HG03457 (cell line): ENCODE data around the gene CAMTA1.

Experiments used
- ATAC-seq: cut with Tn5 transposase; IDR thresholded peaks from one replicate; pipeline ENCODE4 v1.9.1; 2021; ENCODE audit warnings: moderate number of reproducible peaks; ENCODE audit not compliant: unreplicated experiment

Gene CAMTA1

DNA sequence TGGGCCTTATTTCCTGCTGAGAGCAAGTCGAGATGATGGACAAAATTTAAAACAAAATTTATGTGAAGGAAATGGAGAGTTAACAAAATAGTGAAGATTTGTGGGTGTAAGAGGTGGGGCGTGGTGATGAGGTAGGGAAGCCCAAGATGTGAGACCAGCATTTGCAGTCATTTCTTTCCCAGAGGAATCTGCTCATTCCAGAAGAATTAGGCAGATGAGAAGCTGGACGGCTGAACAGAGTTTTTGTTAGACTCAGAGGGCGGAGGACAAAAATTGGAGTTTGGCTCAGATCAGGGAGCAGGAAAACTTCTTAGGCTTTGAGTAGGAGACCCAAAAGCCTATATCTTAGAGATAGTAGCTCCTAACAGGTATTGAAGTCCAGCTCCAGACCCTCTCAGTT, 65.3 kb downstream of the CAMTA1 start:
- ATAC-seq = no peak

GRCh38 chr1:6852136-6852890, 67.1 kb downstream of the CAMTA1 start:
- no peak for ATAC-seq

GRCh38 chr1:6854166-6854565, 68.9 kb downstream of the CAMTA1 start:
- ATAC-seq = no peak

- ATAC-seq = no peak
Observed at GRCh38 chr1:6857831-6858230, 72.6 kb downstream of the CAMTA1 start.

DNA sequence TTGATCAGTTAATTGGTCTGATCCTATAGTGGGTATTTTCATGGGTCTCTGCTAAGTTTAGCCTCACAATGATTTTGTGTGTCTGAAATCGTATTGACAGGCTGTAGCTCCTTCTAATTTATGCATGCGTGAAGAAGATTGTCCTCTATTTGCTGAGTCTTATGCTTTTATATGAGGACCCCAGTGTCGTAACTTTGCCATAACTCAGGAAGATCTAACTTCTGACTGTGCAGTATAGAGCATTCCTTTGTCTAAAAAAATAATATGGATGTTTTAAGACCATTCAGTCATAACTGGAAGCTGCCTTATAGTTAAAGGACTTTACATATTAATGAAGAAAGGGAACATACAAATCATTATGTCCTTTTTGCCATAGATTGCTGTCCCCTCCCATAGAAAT, 73.3 kb downstream of the CAMTA1 start:
- ATAC-seq = no peak

- ATAC-seq = no peak
Observed at GRCh38 chr1:6859415-6860343, 74.4 kb downstream of the CAMTA1 start.

DNA sequence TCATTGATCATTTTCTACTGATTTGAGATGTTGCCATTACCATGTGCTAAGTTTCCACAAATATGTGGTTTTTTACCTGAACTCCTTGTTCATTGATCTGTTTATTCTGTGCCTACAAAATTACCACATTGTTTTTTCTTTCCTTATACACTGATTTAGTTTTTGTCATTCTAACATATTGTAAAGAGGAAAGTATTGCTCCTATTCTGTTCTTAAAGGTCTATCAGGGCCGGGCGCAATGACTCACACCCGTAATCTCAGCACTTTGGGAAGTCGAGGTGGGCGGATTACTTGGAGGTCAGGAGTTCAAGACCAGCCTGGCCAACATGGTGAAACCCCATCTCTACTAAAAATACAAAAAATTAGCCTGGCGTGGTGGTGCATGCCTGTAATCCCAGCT, 75.1 kb downstream of the CAMTA1 start:
- no peak for ATAC-seq

DNA sequence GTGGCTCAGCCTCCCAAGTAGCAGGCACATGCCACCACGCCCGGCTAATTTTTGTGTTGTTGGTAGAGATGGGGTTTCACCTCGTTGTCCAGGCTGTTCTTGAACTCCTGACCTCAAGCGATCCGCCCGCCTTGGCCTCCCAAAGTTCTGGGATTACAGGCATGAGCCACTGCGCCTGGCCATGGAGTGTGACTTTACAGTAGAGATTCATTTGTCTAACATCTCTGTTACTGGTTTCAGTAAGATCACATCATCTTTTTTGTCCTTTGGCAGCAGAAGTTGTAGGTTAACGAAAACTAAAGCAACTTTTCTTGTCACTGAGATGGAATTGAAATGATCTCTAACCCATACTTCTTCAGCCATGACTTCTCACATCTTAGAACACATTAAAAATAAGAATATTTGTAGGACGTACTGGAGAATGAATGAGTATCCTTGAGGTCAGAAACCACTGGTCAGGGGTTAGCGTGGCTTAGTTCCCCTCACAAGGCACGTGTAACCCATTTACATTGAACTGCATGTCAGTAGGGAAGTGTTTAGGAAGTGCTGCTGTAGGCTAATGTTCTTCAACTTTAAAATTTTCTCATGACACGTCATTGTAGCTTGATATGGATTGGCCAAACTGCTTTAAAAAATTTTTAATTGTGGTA, 75.9 kb downstream of the CAMTA1 start:
- no peak for ATAC-seq

DNA sequence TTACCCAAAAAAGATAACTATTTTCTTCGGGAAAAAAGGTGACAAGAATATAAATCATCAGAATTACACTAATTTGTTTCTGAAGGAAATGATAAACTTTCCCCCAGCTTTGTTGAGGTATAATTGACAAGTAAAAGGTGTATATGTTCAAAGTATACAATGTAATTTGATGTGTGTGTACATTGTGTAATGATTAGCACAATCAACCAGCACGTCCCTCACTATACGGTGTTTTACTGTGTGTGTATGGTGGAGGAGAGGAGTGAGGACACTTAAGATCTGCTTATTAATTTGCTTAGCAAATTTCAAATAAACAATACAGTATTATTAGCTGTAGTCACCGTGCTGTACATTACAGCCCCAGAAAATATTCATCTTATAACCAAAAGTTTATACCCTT, 77.7 kb downstream of the CAMTA1 start:
- ATAC-seq = no peak

GRCh38 chr1:6864166-6864565, 78.9 kb downstream of the CAMTA1 start:
- ATAC-seq = no peak

GRCh38 chr1:6866825-6867224, 81.6 kb downstream of the CAMTA1 start:
- ATAC-seq = no peak

DNA sequence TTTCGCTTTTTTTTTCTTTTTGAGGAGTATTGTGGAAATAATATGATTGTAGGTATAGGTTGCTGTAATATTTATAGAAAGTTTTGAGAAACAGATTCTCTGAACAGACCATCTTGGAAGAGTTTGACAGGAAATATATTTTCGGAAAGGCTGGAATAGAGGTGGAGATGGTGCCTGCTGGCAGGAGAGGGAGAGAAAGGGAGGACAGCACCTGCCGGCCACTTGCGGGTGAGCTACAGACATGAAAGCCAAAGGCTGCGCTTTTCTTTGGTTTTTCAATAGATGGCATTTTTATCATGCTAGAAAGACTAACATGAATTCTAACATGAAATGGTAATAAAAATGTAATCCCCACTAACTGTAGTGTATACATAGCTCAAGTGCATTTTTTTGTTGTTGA, 82.1 kb downstream of the CAMTA1 start:
- ATAC-seq = no peak

DNA sequence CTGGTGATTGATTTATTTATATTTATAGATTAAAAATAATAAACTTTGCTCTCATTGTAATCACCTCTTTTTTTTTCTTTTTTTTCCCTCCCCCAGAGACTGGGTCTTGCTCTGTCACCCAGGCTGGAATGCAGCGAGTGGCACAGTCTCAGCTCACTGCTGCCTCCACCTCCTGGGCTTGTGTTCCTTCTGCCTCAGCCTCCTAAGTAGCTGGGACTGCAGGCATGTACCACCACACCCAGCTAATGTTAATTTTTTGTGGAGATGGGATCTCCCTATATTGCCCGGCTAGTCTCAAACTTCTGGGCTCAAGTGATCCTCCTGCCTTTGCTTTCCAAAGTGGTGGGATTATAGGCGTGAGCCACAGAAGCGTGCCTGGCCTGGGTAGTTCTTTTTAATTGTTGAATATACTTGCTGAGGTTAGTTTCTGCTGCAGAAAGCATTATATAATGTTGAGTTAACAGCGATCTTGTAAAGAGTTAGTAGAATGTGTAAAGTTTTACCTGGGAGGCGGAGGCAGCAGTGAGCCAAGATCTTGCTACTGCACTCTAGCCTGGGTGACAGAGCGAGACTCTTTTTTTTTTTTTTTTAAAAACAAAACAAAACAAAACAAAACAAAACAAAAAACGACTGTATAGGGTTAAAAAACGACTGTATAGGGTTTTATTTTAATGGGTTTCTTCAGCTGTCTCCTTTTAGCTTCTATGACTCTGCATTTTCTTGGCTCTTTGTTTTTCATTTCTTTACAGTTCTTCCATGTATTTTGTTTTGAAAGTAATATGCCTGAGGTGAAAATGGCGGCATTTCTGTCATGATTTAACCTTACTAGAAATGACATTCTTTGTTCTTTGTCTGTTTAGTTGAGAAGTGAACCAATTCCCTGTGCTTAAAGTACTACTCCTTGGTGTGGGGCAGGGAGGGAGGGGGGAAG, 82.7 kb downstream of the CAMTA1 start:
- no peak for ATAC-seq

DNA sequence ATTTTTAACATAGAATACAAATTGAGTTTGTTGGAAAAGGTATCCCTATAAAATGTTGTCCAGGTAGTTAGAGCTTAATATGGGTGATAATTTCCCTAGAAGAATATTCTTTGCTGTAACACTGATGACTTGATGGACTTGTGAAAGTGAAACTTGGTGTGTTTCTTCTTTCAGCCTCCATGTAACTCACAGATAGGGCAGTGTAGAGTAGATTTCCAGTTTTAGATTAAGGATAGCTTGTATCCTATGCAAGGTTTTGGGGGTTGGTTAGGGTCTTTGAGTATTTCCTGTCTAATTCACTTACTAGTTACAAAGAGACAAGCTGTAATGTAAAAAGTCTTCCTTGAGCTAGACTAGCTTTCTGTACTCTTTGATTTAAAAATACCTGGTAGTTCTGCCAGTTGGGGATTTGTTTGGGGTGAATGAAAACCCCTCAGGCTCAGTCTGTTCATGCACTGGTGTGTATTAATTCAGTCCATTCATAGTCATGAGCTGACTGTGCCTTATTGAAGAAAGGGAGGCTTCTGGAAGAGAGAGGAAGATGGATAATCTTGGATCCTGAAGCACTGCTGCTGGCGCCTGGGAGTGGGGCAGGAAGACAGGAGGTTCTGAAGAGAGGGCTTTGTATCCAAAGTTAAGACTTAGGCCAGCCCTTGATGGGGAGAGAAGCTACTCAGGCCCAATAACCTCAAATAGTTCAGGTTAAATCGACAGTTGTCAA, 83.6 kb downstream of the CAMTA1 start:
- ATAC-seq = no peak

DNA sequence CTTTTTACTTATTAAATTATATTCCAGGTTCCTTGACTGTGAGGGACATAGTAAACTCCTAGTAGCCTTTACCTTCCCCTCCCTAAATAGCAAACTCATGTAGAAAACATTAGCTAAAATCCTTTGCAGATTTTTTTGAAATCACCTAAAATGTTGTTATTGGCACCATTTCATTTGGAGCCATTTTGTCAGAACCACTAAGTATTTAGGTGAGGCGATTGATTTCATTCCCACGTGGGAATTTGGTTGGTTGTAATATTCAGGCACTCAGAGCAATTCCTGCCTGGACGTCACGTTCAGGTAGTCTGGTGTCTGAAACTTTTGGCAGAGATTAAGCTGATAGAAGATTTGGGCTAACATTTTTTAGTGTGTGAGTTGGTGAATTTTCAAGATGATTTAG, 84.3 kb downstream of the CAMTA1 start:
- ATAC-seq = no peak

- no peak for ATAC-seq
Observed at GRCh38 chr1:6870086-6870485, 84.8 kb downstream of the CAMTA1 start.

DNA sequence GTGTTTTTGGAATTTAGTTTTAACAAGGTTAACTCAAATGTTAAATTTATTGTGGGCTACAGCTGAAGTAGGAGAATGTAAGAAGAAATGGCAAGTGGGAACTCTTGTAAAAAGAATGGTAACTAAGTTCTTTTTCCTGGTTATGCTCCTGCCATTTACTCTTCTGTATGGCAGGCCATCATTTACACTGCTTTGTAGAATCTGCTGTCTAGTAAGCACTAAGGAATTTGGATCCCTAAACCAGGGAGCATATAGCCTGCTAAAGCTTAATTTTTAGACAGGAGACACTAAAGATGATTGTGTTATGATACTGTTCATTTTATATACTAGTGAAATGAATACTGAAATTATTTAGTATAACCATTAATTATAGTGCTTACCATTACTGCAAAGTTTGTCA, 85.3 kb downstream of the CAMTA1 start:
- no peak for ATAC-seq

GRCh38 chr1:6871300-6871972, 86.2 kb downstream of the CAMTA1 start:
- ATAC-seq = no peak

DNA sequence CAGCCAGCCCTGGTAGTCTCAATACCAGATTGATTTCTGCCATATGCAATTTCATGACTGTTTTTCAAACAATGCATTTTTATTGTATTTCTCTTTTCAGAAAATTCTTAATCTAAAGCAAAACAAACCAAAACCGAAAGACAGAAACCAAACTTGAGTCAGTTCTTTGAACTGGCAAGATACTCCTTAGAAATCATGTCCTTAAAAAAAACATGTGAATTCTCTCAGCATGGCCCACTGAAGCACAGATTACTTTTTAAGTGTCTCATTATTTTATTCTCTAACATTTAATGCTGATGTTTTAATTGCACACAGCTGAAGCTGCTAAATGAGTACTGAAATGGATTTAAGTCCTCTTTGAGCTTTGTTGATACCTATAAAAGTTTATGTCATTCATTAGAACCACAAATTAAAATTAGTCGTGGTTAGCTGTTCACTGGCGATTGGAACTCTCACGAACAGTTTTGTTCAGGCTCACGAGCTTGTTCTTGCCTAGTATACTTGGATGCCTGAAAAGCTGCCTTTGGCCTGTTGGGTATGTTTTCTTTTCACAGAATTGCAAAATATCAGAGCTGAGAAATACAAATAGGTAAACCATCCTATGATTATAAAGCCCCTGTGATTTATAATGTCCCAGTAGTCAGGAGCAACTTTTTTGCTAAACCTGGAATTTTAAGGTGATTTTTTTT, 87.5 kb downstream of the CAMTA1 start:
- ATAC-seq = no peak
